Vagina (tissue), 2 donors: Measurements from ENCODE around the gene PRPF40B.

Experiments
- CTCF ChIP-seq, 3 experiments: fragments of 450-650 bp in 2 of 3; fragments of 200-600 bp in 1 of 3; sonication (generic) in 1 of 3; IDR thresholded peaks; one replicate each; pipeline ENCODE4 v1.5.1; 2017 to 2019; ENCODE audit warnings: antibody characterized with exemption in 3 of 3, mild to moderate bottlenecking in 2 of 3, moderate library complexity in 2 of 3
- POLR2A ChIP-seq, 2 donors: fragments of 450-650 bp; IDR thresholded peaks; one replicate each; pipeline ENCODE4 v1.6.1; 2017; ENCODE audit warnings: antibody characterized with exemption in 2 of 2, mild to moderate bottlenecking in 2 of 2, moderate library complexity in 2 of 2
- POLR2AphosphoS5 ChIP-seq, 2 donors: sonication (generic); formaldehyde crosslinking; IDR thresholded peaks; one replicate each; pipeline ENCODE4 v1.9.0; 2017; ENCODE audit warnings: antibody characterized with exemption in 2 of 2, mild to moderate bottlenecking in 2 of 2, low read depth in 1 of 2; ENCODE audit not compliant: insufficient read depth in 1 of 2

- TF ChIP-seq CTCF (IDR thresholded peaks at IDR 0.05) (no peak), POLR2AphosphoS5 (IDR thresholded peaks at IDR 0.05; ENCODE audit: insufficient read depth in 1 of 2, low read depth in 1 of 2) (no peak), POLR2A (IDR thresholded peaks at IDR 0.05) (no peak)
Observed at GRCh38 chr12:49646331-49646830, 23.0 kb downstream of the PRPF40B start.
